Stimulated activated CD8-positive, alpha-beta memory T cell treated with anti-CD3 and anti-CD28 coated beads, Interleukin-7, amount 100 ng/mL, for 24 hours (primary cell): ENCODE data around the gene FCRLA.
"Not testable (repeated sequence)": the region's sequence is repeated elsewhere in the genome, so short reads cannot be mapped to it uniquely, and the experiment has no call there.

Experiments
- DNase-seq: peaks from one replicate; pipeline ENCODE4 v3.0.0-alpha.2; 2020; ENCODE audit warnings: low read depth

FCRLA gene

GRCh38 chr1:161706113-161706481, 932 bp upstream of the FCRLA start:
- DNase-seq: no peak

- no peak for DNase-seq
Observed at GRCh38 chr1:161707503-161707902, 474 bp downstream of the FCRLA start.

GRCh38 chr1:161709373-161709772, 2.3 kb downstream of the FCRLA start:
- DNase-seq: no peak

- no peak for DNase-seq
Observed at GRCh38 chr1:161710560-161710959, 3.5 kb downstream of the FCRLA start.

GRCh38 chr1:161718559-161719324, 11.7 kb downstream of the FCRLA start:
- no peak for DNase-seq

GRCh38 chr1:161719325-161719611, 12.2 kb downstream of the FCRLA start:
- DNase-seq: no peak

- no peak for DNase-seq
Observed at GRCh38 chr1:161720422-161720821, 13.4 kb downstream of the FCRLA start.

GRCh38 chr1:161720956-161721737, 14.1 kb downstream of the FCRLA start, which contains the start of gene FCRLB:
Gene FCRLB, plus strand, starts transcription at chr1:161721544. Its CDS starts 1,129 bp downstream, at chr1:161722673.
- no peak for DNase-seq

- no peak for DNase-seq
Observed at GRCh38 chr1:161721738-161722343, 14.8 kb downstream of the FCRLA start.

- DNase-seq: no peak
Observed at GRCh38 chr1:161722406-161722805, 15.4 kb downstream of the FCRLA start.

GRCh38 chr1:161723459-161724141, 16.6 kb downstream of the FCRLA start:
- no peak for DNase-seq

- not testable (repeated sequence) for DNase-seq
Observed at GRCh38 chr1:161725258-161725907, 18.4 kb downstream of the FCRLA start.

- no peak for DNase-seq
Observed at GRCh38 chr1:161725908-161726472, 19.0 kb downstream of the FCRLA start.

- peak; percentile 30 for DNase-seq
Observed at GRCh38 chr1:161726473-161727255, 19.6 kb downstream of the FCRLA start.

- DNase-seq: no peak
Observed at GRCh38 chr1:161727256-161727924, 20.4 kb downstream of the FCRLA start.

GRCh38 chr1:161728376-161729226, 21.6 kb downstream of the FCRLA start:
- DNase-seq: no peak

- no peak for DNase-seq
Observed at GRCh38 chr1:161730050-161730564, 23.1 kb downstream of the FCRLA start.

GRCh38 chr1:161731241-161731640, 24.2 kb downstream of the FCRLA start:
- DNase-seq: no peak
